WTC11 (cell line): ENCODE measurements around the gene PSMC6. TPM values are rescaled to one million over a fixed set of nuclear protein-coding genes. Genes with fewer than 3 reads are reported as not detected.
"Not testable (repeated sequence)": the region's sequence is repeated elsewhere in the genome, so short reads cannot be mapped to it uniquely, and the experiment has no call there.

Experiments
- ATAC-seq: fragments of 200-7000 bp; cut with Tn5 transposase; 2 replicates; pipeline ENCODE4 v1.10.0; 2021; ENCODE audit warnings: mild to moderate bottlenecking, moderate library complexity
- CTCF ChIA-PET: fragments of 300-600 bp; sonication (Branson Sonifier 250); formaldehyde crosslinking; loops from one replicate; lab custom pipeline; 2021; ENCODE audit warnings: antibody characterized with exemption; lab: Charles Lee
- POLR2A ChIA-PET: fragments of 350-600 bp; sonication (Branson Sonifier 250); formaldehyde crosslinking; loops from one replicate; lab custom pipeline; 2021; ENCODE audit warnings: antibody characterized with exemption; lab: Charles Lee
- DNase-seq: peaks from one replicate; pipeline ENCODE4 v3.0.0; 2021; ENCODE audit warnings: low spot score
- H3K27ac Mint-ChIP-seq: 2 replicates; pipeline ENCODE4 v1.8.0; 2021; ENCODE audit warnings: mixed read lengths
- H3K27me3 Mint-ChIP-seq: 2 replicates; pipeline ENCODE4 v1.8.0; 2021; ENCODE audit warnings: low read depth, mild to moderate bottlenecking, moderate library complexity, mixed read lengths
- H3K36me3 Mint-ChIP-seq: 2 replicates; pipeline ENCODE4 v1.8.0; 2021; ENCODE audit warnings: mixed read lengths
- H3K4me1 Mint-ChIP-seq: 2 replicates; pipeline ENCODE4 v1.8.0; 2022; ENCODE audit warnings: mixed read lengths
- H3K4me3 Mint-ChIP-seq: 2 replicates; pipeline ENCODE4 v1.8.0; 2021; ENCODE audit warnings: mild to moderate bottlenecking, moderate library complexity, mixed read lengths
- H3K9me3 Mint-ChIP-seq: 2 replicates; pipeline ENCODE4 v1.8.0; 2021; ENCODE audit warnings: mixed read lengths
- ETV6 ChIP-seq: sonication (generic); formaldehyde crosslinking; IDR thresholded peaks from 2 replicates; pipeline ENCODE4 v1.8.1; 2022; ENCODE audit warnings: mild to moderate bottlenecking, missing genetic modification reagents
- FOXJ3 ChIP-seq: sonication (generic); formaldehyde crosslinking; IDR thresholded peaks from 2 replicates; pipeline ENCODE4 v1.9.0; 2021; ENCODE audit warnings: missing genetic modification reagents, mild to moderate bottlenecking, borderline replicate concordance
- GABPB1 ChIP-seq: sonication (generic); formaldehyde crosslinking; IDR thresholded peaks from 2 replicates; pipeline ENCODE4 v1.8.1; 2023; ENCODE audit warnings: mild to moderate bottlenecking, missing genetic modification reagents
- HMGA2 ChIP-seq: fragments of 250-450 bp; sonication (Bioruptor Pico); IDR thresholded peaks from 2 replicates; pipeline ENCODE4 v1.4.0; 2021; ENCODE audit warnings: mild to moderate bottlenecking, moderate library complexity
- MLX ChIP-seq: sonication (generic); formaldehyde crosslinking; IDR thresholded peaks from 2 replicates; pipeline ENCODE4 v1.8.1; 2023; ENCODE audit warnings: mild to moderate bottlenecking, missing genetic modification reagents, moderate library complexity
- NR2C2 ChIP-seq: sonication (generic); formaldehyde crosslinking; IDR thresholded peaks from 2 replicates; pipeline ENCODE4 v1.8.0; 2022; ENCODE audit warnings: mild to moderate bottlenecking, missing genetic modification reagents
- SP1 ChIP-seq: sonication (generic); formaldehyde crosslinking; conservative IDR thresholded peaks from 2 replicates; pipeline ENCODE4 v1.8.1; 2022; ENCODE audit warnings: missing genetic modification reagents
- ZBTB21 ChIP-seq: sonication (generic); formaldehyde crosslinking; IDR thresholded peaks from 2 replicates; pipeline ENCODE4 v1.8.1; 2023; ENCODE audit warnings: mild to moderate bottlenecking, missing genetic modification reagents, borderline replicate concordance
- ZNF121 ChIP-seq: sonication (generic); formaldehyde crosslinking; IDR thresholded peaks from 2 replicates; pipeline ENCODE4 v1.8.0; 2023; ENCODE audit warnings: missing genetic modification reagents
- ZNF425 ChIP-seq: fragments of 250-450 bp; sonication (Bioruptor Pico); conservative IDR thresholded peaks from 2 replicates; pipeline ENCODE4 v1.9.0; 2021; ENCODE audit warnings: mild to moderate bottlenecking
- total RNA-seq: library from RNA; stranded (reverse); gene quantifications from 3 replicates; pipeline ENCODE4 v1.2.3, GENCODE V29; 2021

Gene PSMC6
- total RNA-seq, 1 experiment from 2014 or later, result 96.4 TPM

- TF ChIP-seq SP1 (CRISPR knock-in tag), result no peak
- TF ChIP-seq HMGA2, result no peak
These were observed 16.7 kb downstream of the PSMC6 start (continued) for GRCh38 chr14:52723514-52724359.

- TF ChIP-seq NR2C2, result no peak
- no peak for TF ChIP-seq ZNF425 (CRISPR knock-in tag)
- no peak for TF ChIP-seq ZNF121 (CRISPR knock-in tag)
- no peak for TF ChIP-seq GABPB1
- H3K4me3 Mint-ChIP-seq, result no peak overlapping the region
- H3K9me3 Mint-ChIP-seq, result no peaks in the 10 kb centered on the region
- ATAC-seq (peak; percentile 60), DNase-seq (no peak)
- no peaks in the 10 kb centered on the region for H3K27me3 Mint-ChIP-seq
- POLR2A ChIA-PET, result no interaction called here
- H3K4me1 Mint-ChIP-seq, result peaks cover 10% of the 10 kb centered on the region
- H3K27ac Mint-ChIP-seq, result no peak overlapping the region
- peaks cover 57% of the 10 kb centered on the region for H3K36me3 Mint-ChIP-seq
- CTCF ChIA-PET, result no interaction called here
These were observed 17.3 kb downstream of the PSMC6 start for GRCh38 chr14:52724360-52724644.

GRCh38 chr14:52727509-52727908 is 20.5 kb downstream of the PSMC6 start:
- not testable (repeated sequence) for H3K27ac Mint-ChIP-seq, DNase-seq, H3K27me3 Mint-ChIP-seq, ATAC-seq, H3K9me3 Mint-ChIP-seq, H3K4me3 Mint-ChIP-seq
- ChIA-PET CTCF (interaction anchor here (0.6 to 0.7 kb wide), 2 partner anchors 144 to 1250 kb away, joined by 4 read pairs; no protein-coding TSS in a partner anchor), POLR2A (interaction anchor here (0.6 to 0.7 kb wide), 3 partner anchors 10 to 719 kb away, joined by 4 to 8 read pairs (median 4); no protein-coding TSS in a partner anchor)
- Mint-ChIP-seq H3K36me3 (peaks cover 35% of the 10 kb centered on the region), H3K4me1 (peaks cover 18% of the 10 kb centered on the region)

GRCh38 chr14:52729035-52729434 is 22.0 kb downstream of the PSMC6 start:
- DNase-seq, H3K27me3 Mint-ChIP-seq, ATAC-seq, H3K9me3 Mint-ChIP-seq: not testable (repeated sequence)
- Mint-ChIP-seq H3K4me1 (peaks cover 33% of the 10 kb centered on the region), H3K27ac (peak overlapping the region; percentile 99), H3K4me3 (peak overlapping the region; percentile 61), H3K36me3 (peaks cover 23% of the 10 kb centered on the region)
- ChIA-PET POLR2A (interaction anchor here (1.3 to 1.7 kb wide), 2 partner anchors 62 to 177 kb away, joined by 11 to 19 read pairs; partner anchors contain the start of genes GNPNAT1, GPR137C and TXNDC16), CTCF (interaction anchor here (0.5 to 1.9 kb wide), 4 partner anchors 174 to 489 kb away, joined by 3 to 6 read pairs (median 3); no protein-coding TSS in a partner anchor)

GRCh38 chr14:52729585-52729924 is 22.6 kb downstream of the PSMC6 start:
- TF ChIP-seq FOXJ3 (no peak), ETV6 (CRISPR knock-in tag) (no peak), ZBTB21 (CRISPR knock-in tag) (no peak), MLX (CRISPR knock-in tag) (no peak)
- CTCF ChIA-PET, result interaction anchor here (0.7 to 1.9 kb wide), 4 partner anchors 47 to 488 kb away, joined by 3 to 6 read pairs (median 4); no protein-coding TSS in a partner anchor
- Mint-ChIP-seq H3K36me3 (peaks cover 21% of the 10 kb centered on the region), H3K9me3 (peaks cover 4% of the 10 kb centered on the region), H3K4me3 (peak overlapping the region; percentile 99), H3K27me3 (no peaks in the 10 kb centered on the region), H3K4me1 (peaks cover 38% of the 10 kb centered on the region), H3K27ac (peak overlapping the region; percentile 100)
- no peak for ATAC-seq
- POLR2A ChIA-PET, result interaction anchor here (0.9 to 1.7 kb wide), 6 partner anchors 13 to 177 kb away, joined by 3 to 19 read pairs (median 6); partner anchors contain the start of genes ERO1A, GNPNAT1, GPR137C and TXNDC16
- DNase-seq, result no peak
